ENCODE data around the gene GPR157.

GPR157 gene

DNA sequence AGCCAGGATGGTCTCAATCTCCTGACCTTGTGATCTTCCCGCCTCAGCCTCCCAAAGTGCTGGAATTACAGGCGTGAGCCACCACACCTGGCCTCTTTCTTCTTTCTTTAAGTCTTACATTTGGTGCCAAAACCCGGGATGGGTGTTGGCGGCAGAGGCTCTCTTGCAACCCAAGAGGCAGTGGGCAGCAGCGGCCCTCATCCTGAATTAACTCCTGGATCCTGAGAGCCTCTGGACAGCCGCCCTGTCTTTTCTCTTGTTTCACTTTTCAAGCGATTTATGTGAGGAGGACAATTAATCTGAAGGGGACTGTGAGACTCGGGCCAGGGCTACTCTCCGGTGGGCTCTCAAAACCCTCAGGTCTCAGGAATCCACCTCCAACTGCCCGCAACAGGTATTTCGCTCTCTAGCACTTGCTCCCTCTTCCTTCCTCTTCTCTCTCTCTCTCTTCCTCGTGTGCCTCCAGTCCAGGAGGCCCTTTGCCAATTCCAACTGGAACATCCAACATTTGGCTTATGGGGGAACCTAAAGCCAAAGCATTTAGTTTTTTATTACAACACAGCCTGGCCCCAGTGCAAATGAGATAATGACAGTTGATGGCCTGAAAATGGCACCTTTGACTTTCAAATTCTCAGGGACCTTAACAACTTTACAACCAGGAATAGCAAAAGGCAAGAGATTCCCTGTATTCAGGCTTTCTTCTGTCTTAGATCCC, 41.3 kb downstream of the GPR157 start:
- Histone ChIP-seq H3K4me3 (ENCODE audit: low read depth, low read length) (no peak overlapping the region), H3K27ac (no peak overlapping the region), H3K9ac (no peak overlapping the region), H3K79me2 (no peaks in the 10 kb centered on the region), H3K9me3 (ENCODE audit: control insufficient read depth, low read length) (no peaks in the 10 kb centered on the region), H3K36me3 (ENCODE audit: control insufficient read depth, insufficient read depth, low read length) (no peaks in the 10 kb centered on the region), H3K4me1 (peaks cover 22% of the 10 kb centered on the region), H3K27me3 (ENCODE audit: control insufficient read depth, insufficient read depth, low read length) (no peaks in the 10 kb centered on the region), H3K4me2 (ENCODE audit: low read length) (no peak overlapping the region), H2AFZ (no peak overlapping the region)
- TF ChIP-seq, protein P1, sequence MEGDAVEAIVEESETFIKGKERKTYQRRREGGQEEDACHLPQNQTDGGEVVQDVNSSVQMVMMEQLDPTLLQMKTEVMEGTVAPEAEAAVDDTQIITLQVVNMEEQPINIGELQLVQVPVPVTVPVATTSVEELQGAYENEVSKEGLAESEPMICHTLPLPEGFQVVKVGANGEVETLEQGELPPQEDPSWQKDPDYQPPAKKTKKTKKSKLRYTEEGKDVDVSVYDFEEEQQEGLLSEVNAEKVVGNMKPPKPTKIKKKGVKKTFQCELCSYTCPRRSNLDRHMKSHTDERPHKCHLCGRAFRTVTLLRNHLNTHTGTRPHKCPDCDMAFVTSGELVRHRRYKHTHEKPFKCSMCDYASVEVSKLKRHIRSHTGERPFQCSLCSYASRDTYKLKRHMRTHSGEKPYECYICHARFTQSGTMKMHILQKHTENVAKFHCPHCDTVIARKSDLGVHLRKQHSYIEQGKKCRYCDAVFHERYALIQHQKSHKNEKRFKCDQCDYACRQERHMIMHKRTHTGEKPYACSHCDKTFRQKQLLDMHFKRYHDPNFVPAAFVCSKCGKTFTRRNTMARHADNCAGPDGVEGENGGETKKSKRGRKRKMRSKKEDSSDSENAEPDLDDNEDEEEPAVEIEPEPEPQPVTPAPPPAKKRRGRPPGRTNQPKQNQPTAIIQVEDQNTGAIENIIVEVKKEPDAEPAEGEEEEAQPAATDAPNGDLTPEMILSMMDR (IDR thresholded peaks at IDR 0.05), result no peak

- Histone ChIP-seq H3K4me3 (ENCODE audit: low read depth, low read length) (no peak overlapping the region), H3K9ac (no peak overlapping the region), H3K4me1 (peaks cover 22% of the 10 kb centered on the region), H3K36me3 (ENCODE audit: control insufficient read depth, insufficient read depth, low read length) (no peaks in the 10 kb centered on the region), H2AFZ (no peak overlapping the region), H3K27ac (peak overlapping the region; percentile 92), H3K27me3 (ENCODE audit: control insufficient read depth, insufficient read depth, low read length) (no peaks in the 10 kb centered on the region), H3K4me2 (ENCODE audit: low read length) (no peak overlapping the region), H3K9me3 (ENCODE audit: control insufficient read depth, low read length) (no peaks in the 10 kb centered on the region), H3K79me2 (no peaks in the 10 kb centered on the region)
- TF ChIP-seq, protein P1 (IDR thresholded peaks at IDR 0.05), result no peak
These were observed 42.1 kb downstream of the GPR157 start for GRCh38 chr1:9086796-9087195.

- H3K4me1 ChIP-seq, result peaks cover 22% of the 10 kb centered on the region
- no peaks in the 10 kb centered on the region for H3K79me2 ChIP-seq
- H3K9me3 ChIP-seq (ENCODE audit: control insufficient read depth, low read length), result no peaks in the 10 kb centered on the region
- H2AFZ ChIP-seq, result no peak overlapping the region
- H3K4me2 ChIP-seq (ENCODE audit: low read length), result no peak overlapping the region
- TF ChIP-seq, protein P1 (IDR thresholded peaks at IDR 0.05), result no peak
- H3K9ac ChIP-seq, result no peak overlapping the region
- H3K27ac ChIP-seq, result peak overlapping the region; percentile 92
- H3K36me3 ChIP-seq (ENCODE audit: control insufficient read depth, insufficient read depth, low read length), result no peaks in the 10 kb centered on the region
- no peaks in the 10 kb centered on the region for H3K27me3 ChIP-seq (ENCODE audit: control insufficient read depth, insufficient read depth, low read length)
- no peak overlapping the region for H3K4me3 ChIP-seq (ENCODE audit: low read depth, low read length)
These were observed 42.9 kb downstream of the GPR157 start for GRCh38 chr1:9086045-9086444.

- peaks cover 22% of the 10 kb centered on the region for H3K4me1 ChIP-seq
- H3K9ac ChIP-seq, result no peak overlapping the region
- H3K27me3 ChIP-seq (ENCODE audit: control insufficient read depth, insufficient read depth, low read length), result no peaks in the 10 kb centered on the region
- peak overlapping the region; percentile 92 for H3K27ac ChIP-seq
- H3K9me3 ChIP-seq (ENCODE audit: control insufficient read depth, low read length), result no peaks in the 10 kb centered on the region
- TF ChIP-seq, protein P1 (IDR thresholded peaks at IDR 0.05), result no peak
- H3K36me3 ChIP-seq (ENCODE audit: control insufficient read depth, insufficient read depth, low read length), result no peaks in the 10 kb centered on the region
- H2AFZ ChIP-seq, result peak overlapping the region; percentile 25
- H3K4me2 ChIP-seq (ENCODE audit: low read length), result peak overlapping the region; percentile 8
- peak overlapping the region; percentile 7 for H3K4me3 ChIP-seq (ENCODE audit: low read depth, low read length)
- no peaks in the 10 kb centered on the region for H3K79me2 ChIP-seq
These were observed 43.5 kb downstream of the GPR157 start for GRCh38 chr1:9085306-9085940.

Measured in parathyroid adenoma (tissue), 2 donors.